Hepatocyte (in vitro differentiated cells): ENCODE measurements around the gene CNTN6. TPM values are rescaled to one million over a fixed set of nuclear protein-coding genes. Genes with fewer than 3 reads are reported as not detected.

Experiments used
- DNase-seq: peaks from one replicate; pipeline ENCODE4 v3.0.0-alpha.2; 2016; ENCODE audit warnings: low spot score
- H2AFZ ChIP-seq: fragments of 200-600 bp; sonication (generic); 2 replicates; pipeline ENCODE4 v1.6.0; 2016; ENCODE audit warnings: antibody characterized with exemption, mild to moderate bottlenecking
- H3K27ac ChIP-seq: fragments of 200-600 bp; sonication (generic); 2 replicates; pipeline ENCODE4 v1.5.1; 2016; ENCODE audit warnings: mild to moderate bottlenecking
- H3K27me3 ChIP-seq: fragments of 200-600 bp; sonication (generic); 2 replicates; pipeline ENCODE4 v1.6.1; 2016
- H3K36me3 ChIP-seq: fragments of 200-600 bp; sonication (generic); replicated peaks from 2 replicates; pipeline ENCODE4 v1.5.1; 2016; ENCODE audit warnings: low read depth; ENCODE audit not compliant: insufficient read depth
- H3K4me1 ChIP-seq: fragments of 200-600 bp; sonication (generic); 2 replicates; pipeline ENCODE4 v1.5.1; 2016; ENCODE audit warnings: mild to moderate bottlenecking, moderate library complexity; ENCODE audit not compliant: insufficient read depth
- H3K4me2 ChIP-seq: fragments of 200-600 bp; sonication (generic); 2 replicates; pipeline ENCODE4 v1.6.0; 2016
- H3K4me3 ChIP-seq: fragments of 200-600 bp; sonication (generic); 2 replicates; pipeline ENCODE4 v1.5.1; 2016; ENCODE audit warnings: mild to moderate bottlenecking
- H3K79me2 ChIP-seq: fragments of 200-600 bp; sonication (generic); 2 replicates; pipeline ENCODE4 v1.6.0; 2017; ENCODE audit warnings: mild to moderate bottlenecking
- H3K9me2 ChIP-seq: fragments of 200-600 bp; sonication (generic); replicated peaks from 2 replicates; pipeline ENCODE4 v1.6.0; 2017; ENCODE audit warnings: mild to moderate bottlenecking; ENCODE audit not compliant: insufficient read depth
- H3K9me3 ChIP-seq: fragments of 200-600 bp; sonication (generic); 2 replicates; pipeline ENCODE4 v1.5.1; 2016; ENCODE audit warnings: low read depth, mild to moderate bottlenecking
- H4K20me1 ChIP-seq: fragments of 200-600 bp; sonication (generic); 2 replicates; pipeline ENCODE4 v1.6.0; 2016; ENCODE audit warnings: mild to moderate bottlenecking; ENCODE audit not compliant: insufficient read depth, poor library complexity, severe bottlenecking
- EZH2 ChIP-seq: fragments of 200-600 bp; sonication (generic); IDR thresholded peaks from 2 replicates; pipeline ENCODE4 v1.6.1; 2016; ENCODE audit warnings: antibody characterized with exemption, mild to moderate bottlenecking, borderline replicate concordance
- EZH2phosphoT487 ChIP-seq: fragments of 200-600 bp; sonication (generic); IDR thresholded peaks from one replicate; pipeline ENCODE4 v1.6.1; 2018; ENCODE audit warnings: antibody characterized with exemption, mild to moderate bottlenecking, low read depth, moderate library complexity; ENCODE audit not compliant: unreplicated experiment, severe bottlenecking
- WGBS: methylation state at CpG from one replicate; pipeline ENCODE4 v1.1.6; 2016; ENCODE audit warnings: low lambda C conversion rate; ENCODE audit errors: missing lambda C conversion rate; 5-methylcytosine and 5-hydroxymethylcytosine counted together
- polyA plus RNA-seq: library from polyadenylated mRNA; unstranded; fragments of >200 nt; fragmentation: Nextera tagmentation; extraction: Ambion mirVana; gene quantifications from 2 replicates; pipeline ENCODE4 v1.2.1, GENCODE V29; 2016
- total RNA-seq: library from RNA; depleted of rRNA; stranded (reverse); fragments of >200 nt; gene quantifications from 2 replicates; pipeline ENCODE4 v1.2.3, GENCODE V29; 2014
- TF ChIP-seq, protein P1 (sequence below): fragments of 200-600 bp; sonication (generic); IDR thresholded peaks from 2 replicates; pipeline ENCODE4 v1.5.1; 2016; ENCODE audit warnings: antibody characterized with exemption, mild to moderate bottlenecking; ENCODE audit not compliant: poor library complexity

The CNTN6 gene
- total and polyA plus RNA-seq, 2 experiments from 2014 or later = 2.9 to 3.2 TPM

DNA sequence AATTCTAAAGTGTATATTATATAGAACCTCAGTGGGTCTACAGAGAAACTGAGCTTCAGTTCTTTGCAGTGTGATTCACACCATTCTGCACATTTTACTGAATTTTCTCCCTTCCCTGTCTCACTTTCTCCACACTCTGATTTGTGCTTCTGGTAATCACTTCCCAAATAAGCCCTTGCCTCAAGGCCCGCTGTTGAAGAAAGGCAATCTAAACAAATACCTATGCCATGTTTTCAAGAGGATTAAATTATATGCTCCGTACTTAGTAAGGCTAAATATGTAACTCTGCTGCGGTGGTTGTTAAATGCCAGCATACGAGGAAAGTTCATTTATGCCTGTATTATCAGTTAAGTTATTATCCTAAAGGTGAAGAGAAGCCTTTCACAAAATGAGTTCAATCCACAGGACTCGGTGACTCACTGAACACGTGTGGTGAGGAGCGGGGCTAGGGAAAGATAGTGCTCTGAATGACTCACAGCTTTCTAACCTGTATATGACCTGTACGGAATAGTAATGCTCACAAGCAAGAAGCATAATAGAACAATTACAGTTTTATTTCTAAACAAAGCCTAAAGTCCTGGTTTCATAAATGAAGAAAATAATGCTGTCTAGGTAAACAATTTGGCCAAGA, 25.1 kb downstream of the CNTN6 start:
- no peaks in the 10 kb centered on the region for H3K9me3 ChIP-seq
- H3K27me3 ChIP-seq = no peaks in the 10 kb centered on the region
- peak overlapping the region; percentile 8 for H3K4me2 ChIP-seq
- peaks cover 5% of the 10 kb centered on the region for H3K4me1 ChIP-seq
- no peaks in the 10 kb centered on the region for H3K79me2 ChIP-seq
- H3K36me3 ChIP-seq = no peaks in the 10 kb centered on the region
- H3K4me3 ChIP-seq = no peak overlapping the region
- H3K27ac ChIP-seq = peak overlapping the region; percentile 39
- no peak overlapping the region for H2AFZ ChIP-seq
- H3K9me2 ChIP-seq = no peaks in the 10 kb centered on the region
- TF ChIP-seq EZH2phosphoT487 = peak; percentile 70
- TF ChIP-seq, protein P1, sequence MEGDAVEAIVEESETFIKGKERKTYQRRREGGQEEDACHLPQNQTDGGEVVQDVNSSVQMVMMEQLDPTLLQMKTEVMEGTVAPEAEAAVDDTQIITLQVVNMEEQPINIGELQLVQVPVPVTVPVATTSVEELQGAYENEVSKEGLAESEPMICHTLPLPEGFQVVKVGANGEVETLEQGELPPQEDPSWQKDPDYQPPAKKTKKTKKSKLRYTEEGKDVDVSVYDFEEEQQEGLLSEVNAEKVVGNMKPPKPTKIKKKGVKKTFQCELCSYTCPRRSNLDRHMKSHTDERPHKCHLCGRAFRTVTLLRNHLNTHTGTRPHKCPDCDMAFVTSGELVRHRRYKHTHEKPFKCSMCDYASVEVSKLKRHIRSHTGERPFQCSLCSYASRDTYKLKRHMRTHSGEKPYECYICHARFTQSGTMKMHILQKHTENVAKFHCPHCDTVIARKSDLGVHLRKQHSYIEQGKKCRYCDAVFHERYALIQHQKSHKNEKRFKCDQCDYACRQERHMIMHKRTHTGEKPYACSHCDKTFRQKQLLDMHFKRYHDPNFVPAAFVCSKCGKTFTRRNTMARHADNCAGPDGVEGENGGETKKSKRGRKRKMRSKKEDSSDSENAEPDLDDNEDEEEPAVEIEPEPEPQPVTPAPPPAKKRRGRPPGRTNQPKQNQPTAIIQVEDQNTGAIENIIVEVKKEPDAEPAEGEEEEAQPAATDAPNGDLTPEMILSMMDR = no peak
- no peaks in the 10 kb centered on the region for H4K20me1 ChIP-seq
- DNase-seq = peak; percentile 76
- 44% methylated on average over 8 of the region's 8 CpGs for WGBS

DNA sequence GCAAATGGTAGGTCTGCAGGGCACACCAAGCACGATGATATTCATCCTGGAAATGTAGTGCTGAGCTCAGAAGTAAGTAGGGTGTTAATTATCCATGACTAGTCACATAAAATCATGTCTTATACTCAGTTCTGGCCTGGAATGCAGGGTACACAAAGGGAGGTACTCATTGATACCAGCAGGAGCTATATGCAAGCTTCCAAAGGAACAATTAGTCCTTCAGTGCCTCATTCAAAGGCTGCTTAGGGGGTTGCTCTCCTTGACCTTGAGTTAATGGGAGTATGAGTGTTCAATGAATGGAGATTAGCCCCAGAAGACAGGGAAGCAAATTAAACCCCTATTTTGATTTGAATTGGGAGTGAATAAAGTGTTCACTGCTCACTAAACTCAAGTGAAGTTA, 38.3 kb downstream of the CNTN6 start:
- Histone ChIP-seq H3K27ac (no peak overlapping the region), H3K9me2 (no peaks in the 10 kb centered on the region), H2AFZ (no peak overlapping the region), H3K4me3 (no peak overlapping the region), H3K79me2 (no peaks in the 10 kb centered on the region), H3K4me1 (no peaks in the 10 kb centered on the region), H3K9me3 (no peaks in the 10 kb centered on the region), H4K20me1 (no peaks in the 10 kb centered on the region), H3K4me2 (no peak overlapping the region), H3K36me3 (no peaks in the 10 kb centered on the region), H3K27me3 (no peaks in the 10 kb centered on the region)
- WGBS = 87% methylated on average over 1 of the region's 1 CpG
- no peak for TF ChIP-seq EZH2
- TF ChIP-seq EZH2phosphoT487 = no peak
- TF ChIP-seq, protein P1 = no peak
- no peak for DNase-seq

DNA sequence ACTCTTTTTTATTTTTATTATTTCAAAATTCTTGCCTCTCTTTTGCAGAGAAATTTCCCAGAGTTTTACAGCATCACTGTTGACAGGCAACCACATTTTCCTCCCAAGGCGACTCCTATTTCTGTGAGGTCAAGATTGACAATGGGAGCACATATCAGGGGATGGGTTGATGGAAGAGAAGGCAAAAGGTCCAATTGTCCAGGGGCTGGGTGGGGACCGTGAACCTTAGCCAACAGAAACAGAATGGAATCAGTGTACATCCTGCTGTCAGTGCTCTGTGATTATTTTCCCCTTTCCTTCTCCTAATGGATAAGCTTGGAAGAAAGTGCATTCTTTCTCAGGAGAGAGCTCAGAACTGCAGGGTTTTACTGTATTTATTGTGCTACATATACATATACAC, 42.4 kb downstream of the CNTN6 start:
- no peak overlapping the region for H3K4me3 ChIP-seq
- no peaks in the 10 kb centered on the region for H4K20me1 ChIP-seq
- DNase-seq = no peak
- no peaks in the 10 kb centered on the region for H3K9me2 ChIP-seq
- no peak overlapping the region for H2AFZ ChIP-seq
- no peaks in the 10 kb centered on the region for H3K9me3 ChIP-seq
- TF ChIP-seq, protein P1 = no peak
- TF ChIP-seq EZH2 = no peak
- TF ChIP-seq EZH2phosphoT487 = no peak
- 69% methylated on average over 2 of the region's 2 CpGs for WGBS
- H3K79me2 ChIP-seq = no peaks in the 10 kb centered on the region
- no peak overlapping the region for H3K4me2 ChIP-seq
- H3K27ac ChIP-seq = no peak overlapping the region
- no peaks in the 10 kb centered on the region for H3K4me1 ChIP-seq
- no peaks in the 10 kb centered on the region for H3K36me3 ChIP-seq
- H3K27me3 ChIP-seq = no peaks in the 10 kb centered on the region

DNA sequence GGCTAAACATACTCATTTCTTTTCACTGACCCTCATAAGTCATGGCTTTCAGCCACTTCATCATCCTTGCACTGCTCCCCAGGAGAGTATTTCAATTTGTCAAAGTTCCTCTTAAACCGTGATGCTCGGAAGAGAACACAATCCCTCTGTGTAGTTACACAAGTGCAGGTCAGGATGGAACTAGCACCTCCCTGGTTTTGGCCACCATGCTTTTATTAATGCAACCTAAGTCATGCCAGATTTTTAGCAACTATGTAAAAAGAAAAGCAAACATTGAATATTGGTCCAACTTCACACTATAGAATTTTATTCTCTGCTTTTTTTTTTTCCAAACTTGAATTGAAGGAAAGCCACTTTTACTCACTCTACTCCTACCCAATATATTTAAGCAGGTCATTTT, 45.2 kb downstream of the CNTN6 start:
- H3K79me2 ChIP-seq = no peaks in the 10 kb centered on the region
- no peak overlapping the region for H3K4me2 ChIP-seq
- no peaks in the 10 kb centered on the region for H3K4me1 ChIP-seq

More for the DNA sequence above, 45.2 kb downstream of the CNTN6 start:
- Histone ChIP-seq H3K27me3 (no peaks in the 10 kb centered on the region), H3K27ac (no peak overlapping the region), H4K20me1 (no peaks in the 10 kb centered on the region), H3K36me3 (no peaks in the 10 kb centered on the region), H2AFZ (no peak overlapping the region), H3K4me3 (no peak overlapping the region), H3K9me3 (no peaks in the 10 kb centered on the region), H3K9me2 (no peaks in the 10 kb centered on the region)
- TF ChIP-seq EZH2 (no peak), EZH2phosphoT487 (no peak)
- TF ChIP-seq, protein P1 = no peak
- DNase-seq = no peak
- WGBS = 62% methylated on average over 2 of the region's 2 CpGs
